ENCODE data around the gene ADGRA1. TPM values are rescaled to one million over a fixed set of nuclear protein-coding genes. Genes with fewer than 3 reads are reported as not detected.

Gene ADGRA1
- total RNA-seq, 3 donors from 2014 or later = 0.10 TPM; not detected in 2

DNA sequence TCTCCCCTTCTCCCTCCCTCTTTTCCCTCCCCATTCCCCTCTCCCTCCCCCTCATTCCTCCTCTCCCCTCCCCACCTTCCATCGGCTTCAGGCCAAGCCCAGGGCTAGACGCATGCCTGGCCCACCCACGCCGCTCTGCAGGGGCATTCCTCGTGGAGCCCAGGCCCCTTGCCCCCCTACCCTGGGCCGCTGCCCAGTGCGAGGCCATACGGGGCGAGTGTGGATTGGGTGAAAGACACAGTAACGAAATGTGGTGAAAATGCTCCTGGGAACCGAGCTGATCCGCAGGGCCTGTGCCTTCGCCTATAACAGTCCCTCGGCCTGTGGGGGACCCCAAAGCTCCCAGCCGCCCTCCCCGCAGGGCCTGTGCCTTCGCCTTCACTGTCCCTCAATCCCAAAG is 28.3 kb downstream of the ADGRA1 start:
- Histone ChIP-seq H3K4me3 (no peak overlapping the region), H3K4me1 (ENCODE audit: low read depth) (no peaks in the 10 kb centered on the region), H3K36me3 (ENCODE audit: low read depth) (no peaks in the 10 kb centered on the region), H3K9me3 (no peaks in the 10 kb centered on the region)
- ATAC-seq = no peak
- TF ChIP-seq, protein P1, sequence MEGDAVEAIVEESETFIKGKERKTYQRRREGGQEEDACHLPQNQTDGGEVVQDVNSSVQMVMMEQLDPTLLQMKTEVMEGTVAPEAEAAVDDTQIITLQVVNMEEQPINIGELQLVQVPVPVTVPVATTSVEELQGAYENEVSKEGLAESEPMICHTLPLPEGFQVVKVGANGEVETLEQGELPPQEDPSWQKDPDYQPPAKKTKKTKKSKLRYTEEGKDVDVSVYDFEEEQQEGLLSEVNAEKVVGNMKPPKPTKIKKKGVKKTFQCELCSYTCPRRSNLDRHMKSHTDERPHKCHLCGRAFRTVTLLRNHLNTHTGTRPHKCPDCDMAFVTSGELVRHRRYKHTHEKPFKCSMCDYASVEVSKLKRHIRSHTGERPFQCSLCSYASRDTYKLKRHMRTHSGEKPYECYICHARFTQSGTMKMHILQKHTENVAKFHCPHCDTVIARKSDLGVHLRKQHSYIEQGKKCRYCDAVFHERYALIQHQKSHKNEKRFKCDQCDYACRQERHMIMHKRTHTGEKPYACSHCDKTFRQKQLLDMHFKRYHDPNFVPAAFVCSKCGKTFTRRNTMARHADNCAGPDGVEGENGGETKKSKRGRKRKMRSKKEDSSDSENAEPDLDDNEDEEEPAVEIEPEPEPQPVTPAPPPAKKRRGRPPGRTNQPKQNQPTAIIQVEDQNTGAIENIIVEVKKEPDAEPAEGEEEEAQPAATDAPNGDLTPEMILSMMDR (IDR thresholded peaks at IDR 0.05) = no peak
- DNase-seq = no peak
- intact Hi-C loops (cut with DNase I, micrococcal nuclease) = no loop called here

DNA sequence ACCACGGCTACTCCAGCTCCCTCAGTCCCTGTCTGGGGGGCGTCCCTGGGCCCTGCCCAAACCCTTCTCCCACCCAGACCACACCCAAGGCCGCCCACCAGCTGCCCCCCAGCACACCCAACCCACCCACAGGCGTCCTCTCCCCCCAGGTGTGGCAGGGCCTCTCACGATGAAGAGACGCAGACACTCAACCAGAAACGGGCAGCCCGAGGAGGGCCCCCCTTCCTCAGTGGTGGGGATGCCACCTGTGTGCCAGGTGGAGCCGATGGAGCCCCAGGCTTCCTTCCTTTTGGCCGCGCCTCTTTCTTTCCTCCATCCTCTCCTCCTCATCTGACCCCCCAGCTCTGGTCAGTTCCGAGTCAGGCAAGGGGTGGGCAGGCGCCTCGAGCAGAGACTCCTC is 28.7 kb downstream of the ADGRA1 start:
- Histone ChIP-seq H3K4me3 (no peak overlapping the region), H3K36me3 (ENCODE audit: low read depth) (no peaks in the 10 kb centered on the region), H3K9me3 (no peaks in the 10 kb centered on the region), H3K4me1 (ENCODE audit: low read depth) (no peaks in the 10 kb centered on the region)
- intact Hi-C loops (cut with DNase I, micrococcal nuclease) = no loop called here
- ATAC-seq (no peak), DNase-seq (peak in 1 of 3 donors; percentile 31)
- TF ChIP-seq, protein P1 (IDR thresholded peaks at IDR 0.05) = no peak

DNA sequence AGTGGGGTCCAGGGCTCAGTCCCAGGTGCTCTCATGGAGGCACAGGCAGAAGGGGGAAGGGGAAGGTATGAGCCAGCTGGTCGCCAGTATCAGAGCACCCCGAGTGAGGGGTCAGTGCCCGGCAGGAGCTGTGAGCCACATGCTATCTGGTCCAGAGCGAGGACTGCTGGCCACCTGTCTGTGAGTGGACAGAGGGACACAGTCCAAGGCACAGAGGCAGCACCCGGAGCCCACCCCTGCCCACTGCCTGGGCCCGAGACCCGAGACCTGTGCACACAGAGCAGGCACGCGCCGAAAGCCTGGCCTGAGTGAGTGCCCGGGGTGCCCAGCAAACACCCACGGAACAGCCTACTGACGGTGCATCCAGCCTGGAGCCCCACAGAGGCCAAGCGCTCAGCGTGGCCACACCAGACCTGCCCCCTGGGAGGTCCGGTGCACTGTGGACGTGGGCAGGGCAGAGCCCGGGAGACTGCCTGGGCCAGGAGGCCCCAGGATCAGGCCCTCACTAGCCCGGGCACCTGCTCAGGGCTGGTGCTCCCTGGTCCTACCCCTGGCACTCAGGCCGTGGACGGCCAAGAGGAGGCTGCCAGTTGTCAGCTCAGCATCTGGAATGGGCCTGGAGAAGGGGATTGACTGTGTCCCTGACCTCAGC is 29.4 kb downstream of the ADGRA1 start:
- H3K4me3 ChIP-seq = no peak overlapping the region
- no peaks in the 10 kb centered on the region for H3K4me1 ChIP-seq (ENCODE audit: low read depth)
- no peaks in the 10 kb centered on the region for H3K36me3 ChIP-seq (ENCODE audit: low read depth)
- ATAC-seq (no peak), DNase-seq (peak in 1 of 3 donors; percentile 29)
- no peaks in the 10 kb centered on the region for H3K9me3 ChIP-seq
- TF ChIP-seq, protein P1 (IDR thresholded peaks at IDR 0.05) = no peak
- intact Hi-C loops (cut with DNase I, micrococcal nuclease) = no loop called here

DNA sequence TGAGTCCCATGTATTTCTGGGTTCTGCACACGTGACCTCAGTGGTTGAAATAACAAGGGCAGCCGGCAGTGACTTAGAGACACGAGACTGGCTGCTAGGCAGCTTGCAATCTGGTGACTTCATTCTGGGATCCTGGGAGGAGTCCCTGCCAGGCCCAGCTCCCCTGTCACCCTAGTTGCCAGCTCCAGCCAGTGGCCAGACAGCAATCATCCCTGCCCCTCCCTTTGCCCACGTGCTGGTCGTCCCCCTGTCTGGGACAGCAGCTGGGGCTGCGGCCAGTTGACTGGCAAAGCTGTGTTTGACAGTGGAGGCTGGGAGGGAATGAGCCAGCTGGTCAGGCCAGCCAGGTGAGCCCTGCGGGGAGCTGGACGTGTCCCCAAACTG is 30.0 kb downstream of the ADGRA1 start:
- Histone ChIP-seq H3K4me3 (no peak overlapping the region), H3K36me3 (ENCODE audit: low read depth) (no peaks in the 10 kb centered on the region), H3K4me1 (ENCODE audit: low read depth) (no peaks in the 10 kb centered on the region), H3K9me3 (no peaks in the 10 kb centered on the region)
- intact Hi-C loops (cut with DNase I, micrococcal nuclease) = no loop called here
- ATAC-seq (no peak), DNase-seq (no peak)
- TF ChIP-seq, protein P1 (IDR thresholded peaks at IDR 0.05) = no peak

DNA sequence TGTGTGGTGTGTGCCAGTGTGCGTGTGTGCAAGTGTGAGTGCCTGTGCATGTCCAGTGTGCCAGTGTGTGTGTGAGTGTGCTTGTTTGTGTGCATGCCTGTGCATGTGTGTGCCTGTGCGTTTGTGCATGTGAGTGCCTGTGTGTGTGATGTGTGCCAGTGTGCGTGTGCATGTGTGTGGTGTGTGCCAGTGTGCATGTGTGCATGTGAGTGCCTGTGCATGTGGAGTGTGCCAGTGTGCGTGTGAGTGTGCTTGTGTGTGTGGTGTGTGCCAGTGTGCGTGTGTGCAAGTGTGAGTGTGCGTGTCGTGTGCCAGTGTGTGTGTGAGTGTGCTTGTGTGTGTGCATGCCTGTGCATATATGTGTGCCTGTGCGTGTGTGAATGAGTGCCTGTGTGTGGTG is 33.8 kb downstream of the ADGRA1 start:
- H3K4me3 ChIP-seq = no peak overlapping the region
- DNase-seq (no peak), ATAC-seq (no peak)
- intact Hi-C loops (cut with DNase I, micrococcal nuclease) = loop anchor here in 1 of 2 donors (10.0 kb wide), 1 partner anchor 287 kb away; no protein-coding TSS in a partner anchor
- no peaks in the 10 kb centered on the region for H3K4me1 ChIP-seq (ENCODE audit: low read depth)
- no peaks in the 10 kb centered on the region for H3K36me3 ChIP-seq (ENCODE audit: low read depth)
- TF ChIP-seq, protein P1 (IDR thresholded peaks at IDR 0.05) = no peak
- no peaks in the 10 kb centered on the region for H3K9me3 ChIP-seq

Measured in mucosa of descending colon (tissue), 3 donors.